Endothelial cell of umbilical vein (primary cell): ENCODE results near the gene TCERG1L. TPM values are rescaled to one million over a fixed set of nuclear protein-coding genes. Genes with fewer than 3 reads are reported as not detected.

Experiments
- BruUV-seq: library from RNA; stranded (reverse); fragments of 400-500 nt; replicated peaks from 2 replicates; lab custom pipeline; 2021; lab: Mats Ljungman, UMichigan
- CTCF ChIA-PET: fragments of 300-600, 350-600 bp; sonication (Branson Sonifier 250); formaldehyde crosslinking; loops from one replicate; lab custom pipeline; 2021; ENCODE audit warnings: antibody characterized with exemption, inconsistent platforms; lab: Charles Lee
- POLR2A ChIA-PET: fragments of 300-600, 350-600 bp; sonication (Branson Sonifier 250); formaldehyde crosslinking; loops from one replicate; lab custom pipeline; 2021; ENCODE audit warnings: antibody characterized with exemption, inconsistent platforms; lab: Charles Lee
- DNase-seq: peaks from one replicate; pipeline ENCODE4 v3.0.0-alpha.2; 2011; ENCODE audit warnings: low read depth, low spot score
- FAIRE-seq: peaks from 2 replicates; lab custom pipeline; 2011; peaks lifted over from hg19 to GRCh38; lab: Jason Lieb, UNC
- H2AFZ ChIP-seq: 2 replicates; pipeline ENCODE4 v1.6.0; 2012; ENCODE audit warnings: low read depth, low read length, control low read depth, inconsistent platforms
- H3K27ac ChIP-seq: 2 replicates; pipeline ENCODE4 v1.5.1; 2011; ENCODE audit warnings: low read depth, mild to moderate bottlenecking, control low read depth, low read length, moderate library complexity; ENCODE audit not compliant: insufficient read depth
- H3K27me3 ChIP-seq, 2 experiments: 2 replicates each; pipeline versions ENCODE4 v1.6.0 to v1.6.1; 2011; ENCODE audit warnings: low read length in 2 of 2, mixed read lengths in 1 of 2; ENCODE audit not compliant: control insufficient read depth in 2 of 2, insufficient read depth in 2 of 2
- H3K36me3 ChIP-seq, 2 experiments: 2 replicates in 1 of 2; 3 replicates in 1 of 2; pipeline ENCODE4 v1.5.1; 2011; ENCODE audit warnings: low read length in 2 of 2, mild to moderate bottlenecking in 1 of 2, moderate library complexity in 1 of 2; ENCODE audit not compliant: control insufficient read depth in 2 of 2, insufficient read depth in 2 of 2; ENCODE audit errors: extremely low read depth in 1 of 2
- H3K4me1 ChIP-seq: 3 replicates; pipeline ENCODE4 v1.5.1; 2011; ENCODE audit warnings: mild to moderate bottlenecking, low read length; ENCODE audit not compliant: control insufficient read depth, insufficient read depth; ENCODE audit errors: extremely low read depth
- H3K4me2 ChIP-seq: 2 replicates; pipeline ENCODE4 v1.6.1; 2011; ENCODE audit warnings: low read length, control low read depth, mixed read lengths; ENCODE audit not compliant: insufficient read depth
- H3K4me3 ChIP-seq, 3 experiments: fragments of 200-600 bp in 1 of 3; sonication (generic), shearing (Covaris generic) in 1 of 3; replicated peaks in 1 of 3; 2 replicates each; pipeline ENCODE4 v1.5.1; 2011 to 2016; ENCODE audit warnings: control low read depth in 3 of 3, low read length in 3 of 3, mild to moderate bottlenecking in 2 of 3, inconsistent platforms in 1 of 3, low read depth in 1 of 3, moderate library complexity in 1 of 3; ENCODE audit not compliant: insufficient read depth in 1 of 3
- H3K79me2 ChIP-seq: 2 replicates; pipeline ENCODE4 v1.6.0; 2012; ENCODE audit warnings: low read length, inconsistent platforms; ENCODE audit not compliant: control insufficient read depth, insufficient read depth
- H3K9ac ChIP-seq: replicated peaks from 2 replicates; pipeline ENCODE3; 2011; ENCODE audit warnings: low read length, control low read depth; ENCODE audit not compliant: insufficient read depth; ENCODE audit errors: extremely low read depth
- H3K9me1 ChIP-seq: replicated peaks from 3 replicates; pipeline ENCODE4 v1.6.0; 2011; ENCODE audit warnings: mild to moderate bottlenecking, low read length; ENCODE audit not compliant: control insufficient read depth, insufficient read depth; ENCODE audit errors: extremely low read depth
- H3K9me3 ChIP-seq: replicated peaks from 2 replicates; pipeline ENCODE4 v1.5.1; 2012; ENCODE audit warnings: low read length, inconsistent platforms; ENCODE audit not compliant: control insufficient read depth, insufficient read depth
- H4K20me1 ChIP-seq: replicated peaks from 2 replicates; pipeline ENCODE3; 2011; ENCODE audit warnings: mild to moderate bottlenecking, low read length; ENCODE audit not compliant: control insufficient read depth, insufficient read depth; ENCODE audit errors: extremely low read depth
- EZH2 ChIP-seq: IDR thresholded peaks from 2 replicates; pipeline ENCODE4 v1.6.1; 2012; ENCODE audit warnings: borderline replicate concordance, low read depth, mild to moderate bottlenecking, moderate library complexity, low read length, inconsistent platforms; ENCODE audit not compliant: severe bottlenecking
- FOS ChIP-seq: IDR thresholded peaks from 2 replicates; pipeline ENCODE4 v1.6.1; 2011; ENCODE audit warnings: mild to moderate bottlenecking, low read length, moderate library complexity, borderline replicate concordance; ENCODE audit not compliant: insufficient read depth
- GATA2 ChIP-seq: IDR thresholded peaks from 2 replicates; pipeline ENCODE4 v1.7.0; 2011; ENCODE audit warnings: low read depth, mild to moderate bottlenecking, moderate library complexity, mixed read lengths, low read length; ENCODE audit not compliant: insufficient read length, insufficient read depth
- JUN ChIP-seq: IDR thresholded peaks from 2 replicates; pipeline ENCODE4 v1.6.1; 2011; ENCODE audit warnings: borderline replicate concordance, low read depth; ENCODE audit not compliant: insufficient read length, insufficient read depth
- MYC ChIP-seq: IDR thresholded peaks from one replicate; pipeline ENCODE4 v1.6.1; 2011; ENCODE audit warnings: mild to moderate bottlenecking, low read depth, low read length
- POLR2A ChIP-seq: IDR thresholded peaks from 2 replicates; pipeline ENCODE4 v1.6.1; 2012; ENCODE audit warnings: low read depth, mild to moderate bottlenecking, control low read depth, low read length
- POLR2AphosphoS5 ChIP-seq: IDR thresholded peaks from 2 replicates; pipeline ENCODE4 v1.6.1; 2012; ENCODE audit warnings: low read depth, mild to moderate bottlenecking, control low read depth, low read length, moderate library complexity; ENCODE audit not compliant: insufficient read depth
- dilution Hi-C: fragments of 300-500 bp; cut with MboI; formaldehyde crosslinking; loops from one replicate; pipeline ENCODE4 v1.15.0; 2019; ENCODE audit warnings: low sequenced_read_pairs; ENCODE audit not compliant: extremely low pct_ligation_motif_present
- intact Hi-C: fragments of 100-400 bp; cut with micrococcal nuclease; formaldehyde crosslinking; loops from one replicate; pipeline ENCODE4 v1.10.0; 2022
- polyA plus RNA-seq, 4 experiments: library from polyadenylated mRNA; depleted of rRNA in 3 of 4; stranded (reverse) in 3 of 4; unstranded in 1 of 4; fragments of >200 nt; gene quantifications; 2 replicates each; pipeline versions ENCODE4 v1.2.1 to v1.2.3, GENCODE V29; 2011 to 2012; ENCODE audit warnings: missing spikeins in 1 of 4
- total RNA-seq: library from RNA; stranded (reverse); gene quantifications from 2 replicates; pipeline ENCODE4 v1.2.3, GENCODE V29; 2021
- TF ChIP-seq, protein P1 (sequence below): IDR thresholded peaks from 2 replicates; pipeline ENCODE4 v1.6.1; 2011; ENCODE audit not compliant: insufficient read depth, insufficient read length
- TF ChIP-seq, protein P2 (sequence below), 2 donors: IDR thresholded peaks; 1 replicate in 1 of 2; 2 replicates in 1 of 2; pipeline ENCODE4 v1.5.1; 2011; ENCODE audit warnings: low read length in 2 of 2, mild to moderate bottlenecking in 2 of 2, moderate library complexity in 2 of 2, control low read depth in 1 of 2, inconsistent platforms in 1 of 2, low read depth in 1 of 2; ENCODE audit not compliant: insufficient read depth in 1 of 2; ENCODE audit errors: extremely low read depth in 1 of 2

The TCERG1L gene
- total and polyA plus RNA-seq, 2 donors (not counting 3 experiments of a cell fraction or from before 2014, with no cell fraction given) = not detected

DNA sequence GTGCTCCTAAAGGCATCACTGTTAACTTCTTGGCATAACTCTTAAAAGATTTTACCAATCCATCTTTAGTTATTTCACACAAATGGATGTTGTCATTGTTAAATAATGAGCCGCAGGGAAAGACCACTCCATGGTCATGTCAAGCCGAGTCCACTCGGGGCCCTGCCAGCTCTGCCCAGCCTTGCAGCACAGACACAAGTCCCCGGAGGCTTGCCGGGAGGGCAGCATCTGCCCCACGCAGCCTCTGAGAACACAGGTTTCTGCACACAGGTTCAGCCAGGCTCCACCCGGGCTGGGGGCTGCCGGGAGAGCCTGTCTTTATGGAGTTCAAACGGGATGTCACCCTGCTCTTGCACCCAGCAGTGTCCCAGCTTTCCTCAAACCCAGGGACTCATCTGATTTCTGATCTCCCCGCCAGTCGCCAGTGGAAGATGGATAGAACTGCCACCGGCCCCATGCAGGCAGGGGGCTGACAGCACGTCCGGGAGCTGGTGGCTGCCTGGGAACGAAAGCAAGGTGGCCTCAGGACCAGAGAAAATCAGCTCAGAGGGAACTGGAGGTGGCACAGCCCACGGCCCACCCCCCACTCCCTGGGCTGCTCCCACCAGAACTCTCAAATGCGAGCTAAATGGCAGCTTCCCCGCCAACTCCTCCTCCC lies 156.2 kb downstream of the TCERG1L start:
- no peaks in the 10 kb centered on the region for H3K9me1 ChIP-seq
- H3K9ac ChIP-seq = no peak overlapping the region
- H3K4me2 ChIP-seq = no peak overlapping the region
- no peaks in the 10 kb centered on the region for H3K36me3 ChIP-seq
- H3K4me3 ChIP-seq = no peak overlapping the region
- FAIRE-seq = no peak
- no peaks in the 10 kb centered on the region for H3K4me1 ChIP-seq
- H2AFZ ChIP-seq = no peak overlapping the region
- H4K20me1 ChIP-seq = no peaks in the 10 kb centered on the region
- peaks cover 12% of the 10 kb centered on the region for H3K9me3 ChIP-seq
- TF ChIP-seq JUN = no peak
- TF ChIP-seq, protein P1, sequence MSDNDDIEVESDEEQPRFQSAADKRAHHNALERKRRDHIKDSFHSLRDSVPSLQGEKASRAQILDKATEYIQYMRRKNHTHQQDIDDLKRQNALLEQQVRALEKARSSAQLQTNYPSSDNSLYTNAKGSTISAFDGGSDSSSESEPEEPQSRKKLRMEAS = no peak
- no peak for TF ChIP-seq MYC
- TF ChIP-seq GATA2 = no peak
- TF ChIP-seq POLR2AphosphoS5 = no peak
- TF ChIP-seq POLR2A = no peak
- TF ChIP-seq FOS = no peak
- TF ChIP-seq EZH2 = no peak
- TF ChIP-seq, protein P2, sequence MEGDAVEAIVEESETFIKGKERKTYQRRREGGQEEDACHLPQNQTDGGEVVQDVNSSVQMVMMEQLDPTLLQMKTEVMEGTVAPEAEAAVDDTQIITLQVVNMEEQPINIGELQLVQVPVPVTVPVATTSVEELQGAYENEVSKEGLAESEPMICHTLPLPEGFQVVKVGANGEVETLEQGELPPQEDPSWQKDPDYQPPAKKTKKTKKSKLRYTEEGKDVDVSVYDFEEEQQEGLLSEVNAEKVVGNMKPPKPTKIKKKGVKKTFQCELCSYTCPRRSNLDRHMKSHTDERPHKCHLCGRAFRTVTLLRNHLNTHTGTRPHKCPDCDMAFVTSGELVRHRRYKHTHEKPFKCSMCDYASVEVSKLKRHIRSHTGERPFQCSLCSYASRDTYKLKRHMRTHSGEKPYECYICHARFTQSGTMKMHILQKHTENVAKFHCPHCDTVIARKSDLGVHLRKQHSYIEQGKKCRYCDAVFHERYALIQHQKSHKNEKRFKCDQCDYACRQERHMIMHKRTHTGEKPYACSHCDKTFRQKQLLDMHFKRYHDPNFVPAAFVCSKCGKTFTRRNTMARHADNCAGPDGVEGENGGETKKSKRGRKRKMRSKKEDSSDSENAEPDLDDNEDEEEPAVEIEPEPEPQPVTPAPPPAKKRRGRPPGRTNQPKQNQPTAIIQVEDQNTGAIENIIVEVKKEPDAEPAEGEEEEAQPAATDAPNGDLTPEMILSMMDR (IDR thresholded peaks at IDR 0.05; ENCODE audit: extremely low read depth in 1 of 2, insufficient read depth in 1 of 2, low read depth in 1 of 2, low read length in 2 of 2) = no peak
- POLR2A ChIA-PET = no interaction called here
- dilution Hi-C loops (no loop called here), intact Hi-C loops (no loop called here)
- no peaks in the 10 kb centered on the region for H3K27me3 ChIP-seq
- H3K27ac ChIP-seq = no peak overlapping the region
- CTCF ChIA-PET = no interaction called here
- H3K79me2 ChIP-seq = no peaks in the 10 kb centered on the region
- DNase-seq = no peak
- no TSS peak for BruUV-seq
